Subcutaneous adipose tissue (tissue), 4 donors: Measurements from ENCODE around the gene HYAL2. TPM values are rescaled to one million over a fixed set of nuclear protein-coding genes. Genes with fewer than 3 reads are reported as not detected.

Source experiments
- total RNA-seq, 4 donors: library from RNA; depleted of rRNA; stranded (reverse); fragments of >200 nt; gene quantifications; one replicate each; pipeline ENCODE4 v1.1.0, GENCODE V29; 2016
- TF ChIP-seq, protein P1 (sequence below): fragments of 450-650 bp; IDR thresholded peaks from one replicate; pipeline ENCODE4 v1.5.1; 2016; ENCODE audit warnings: low read depth, mild to moderate bottlenecking, control low read depth, antibody characterized with exemption, moderate library complexity

The HYAL2 gene
- total RNA-seq, 4 donors from 2014 or later: 54.4 to 207 (median 117) TPM

DNA sequence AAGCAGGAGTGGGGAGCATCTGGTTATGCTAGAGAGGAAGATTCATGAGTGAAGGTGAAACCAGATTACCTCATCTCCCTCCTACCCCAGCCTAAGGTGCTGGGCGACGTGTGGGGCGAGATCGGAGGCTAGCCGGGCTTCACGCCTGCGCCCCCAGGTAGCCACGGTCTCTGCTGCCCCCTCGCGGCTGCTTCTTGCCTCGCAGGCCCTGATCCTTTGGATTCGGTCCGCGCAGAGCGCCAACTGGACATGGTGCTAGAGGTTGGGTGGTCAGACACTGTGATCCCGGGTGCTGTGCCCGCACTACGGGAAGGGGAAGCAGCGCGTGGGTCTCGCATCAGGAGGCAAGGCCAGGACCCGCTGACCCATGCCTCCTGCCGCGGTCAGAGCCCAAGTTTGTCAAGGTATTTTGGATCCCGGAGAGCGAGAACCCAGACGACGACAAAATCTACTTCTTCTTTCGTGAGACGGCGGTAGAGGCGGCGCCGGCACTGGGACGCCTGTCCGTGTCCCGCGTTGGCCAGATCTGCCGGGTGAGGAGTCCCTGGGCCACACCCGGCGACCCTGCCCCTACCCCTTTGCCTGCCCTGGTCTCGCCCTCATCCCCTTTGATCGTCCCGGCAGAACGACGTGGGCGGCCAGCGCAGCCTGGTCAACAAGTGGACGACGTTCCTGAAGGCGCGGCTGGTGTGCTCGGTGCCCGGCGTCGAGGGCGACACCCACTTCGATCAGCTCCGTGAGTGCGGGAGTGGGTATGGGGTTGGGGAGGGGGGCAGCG is 49.4 kb downstream of the HYAL2 start:
- TF ChIP-seq, protein P1, sequence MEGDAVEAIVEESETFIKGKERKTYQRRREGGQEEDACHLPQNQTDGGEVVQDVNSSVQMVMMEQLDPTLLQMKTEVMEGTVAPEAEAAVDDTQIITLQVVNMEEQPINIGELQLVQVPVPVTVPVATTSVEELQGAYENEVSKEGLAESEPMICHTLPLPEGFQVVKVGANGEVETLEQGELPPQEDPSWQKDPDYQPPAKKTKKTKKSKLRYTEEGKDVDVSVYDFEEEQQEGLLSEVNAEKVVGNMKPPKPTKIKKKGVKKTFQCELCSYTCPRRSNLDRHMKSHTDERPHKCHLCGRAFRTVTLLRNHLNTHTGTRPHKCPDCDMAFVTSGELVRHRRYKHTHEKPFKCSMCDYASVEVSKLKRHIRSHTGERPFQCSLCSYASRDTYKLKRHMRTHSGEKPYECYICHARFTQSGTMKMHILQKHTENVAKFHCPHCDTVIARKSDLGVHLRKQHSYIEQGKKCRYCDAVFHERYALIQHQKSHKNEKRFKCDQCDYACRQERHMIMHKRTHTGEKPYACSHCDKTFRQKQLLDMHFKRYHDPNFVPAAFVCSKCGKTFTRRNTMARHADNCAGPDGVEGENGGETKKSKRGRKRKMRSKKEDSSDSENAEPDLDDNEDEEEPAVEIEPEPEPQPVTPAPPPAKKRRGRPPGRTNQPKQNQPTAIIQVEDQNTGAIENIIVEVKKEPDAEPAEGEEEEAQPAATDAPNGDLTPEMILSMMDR: no peak

DNA sequence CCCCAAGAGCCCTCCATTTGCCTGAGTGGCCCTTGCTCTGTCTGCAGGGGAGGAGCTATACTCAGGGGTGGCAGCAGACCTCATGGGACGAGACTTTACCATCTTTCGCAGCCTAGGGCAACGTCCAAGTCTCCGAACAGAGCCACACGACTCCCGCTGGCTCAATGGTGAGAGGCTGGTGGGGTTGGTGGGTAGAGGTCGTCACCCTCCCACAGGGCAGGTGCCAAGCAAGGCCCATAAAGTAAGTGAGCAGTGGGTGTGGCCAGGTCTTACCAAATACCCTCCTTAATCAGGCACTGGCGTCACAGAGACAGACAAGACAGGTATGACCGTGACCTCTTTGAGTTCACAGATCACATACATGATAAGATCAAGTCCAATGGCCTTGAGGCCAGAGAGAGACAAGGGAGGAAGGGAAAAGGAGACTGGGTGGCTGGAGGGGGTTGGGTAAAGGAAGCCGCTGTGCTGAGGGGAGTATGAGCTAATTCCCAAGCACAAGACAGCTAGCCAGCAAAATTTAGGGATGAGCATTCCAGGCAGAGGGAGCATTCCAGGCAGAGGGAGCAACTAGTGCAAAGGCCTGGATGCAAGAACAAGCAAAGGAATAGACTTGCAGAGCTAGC is 51.1 kb downstream of the HYAL2 start:
- TF ChIP-seq, protein P1: no peak

DNA sequence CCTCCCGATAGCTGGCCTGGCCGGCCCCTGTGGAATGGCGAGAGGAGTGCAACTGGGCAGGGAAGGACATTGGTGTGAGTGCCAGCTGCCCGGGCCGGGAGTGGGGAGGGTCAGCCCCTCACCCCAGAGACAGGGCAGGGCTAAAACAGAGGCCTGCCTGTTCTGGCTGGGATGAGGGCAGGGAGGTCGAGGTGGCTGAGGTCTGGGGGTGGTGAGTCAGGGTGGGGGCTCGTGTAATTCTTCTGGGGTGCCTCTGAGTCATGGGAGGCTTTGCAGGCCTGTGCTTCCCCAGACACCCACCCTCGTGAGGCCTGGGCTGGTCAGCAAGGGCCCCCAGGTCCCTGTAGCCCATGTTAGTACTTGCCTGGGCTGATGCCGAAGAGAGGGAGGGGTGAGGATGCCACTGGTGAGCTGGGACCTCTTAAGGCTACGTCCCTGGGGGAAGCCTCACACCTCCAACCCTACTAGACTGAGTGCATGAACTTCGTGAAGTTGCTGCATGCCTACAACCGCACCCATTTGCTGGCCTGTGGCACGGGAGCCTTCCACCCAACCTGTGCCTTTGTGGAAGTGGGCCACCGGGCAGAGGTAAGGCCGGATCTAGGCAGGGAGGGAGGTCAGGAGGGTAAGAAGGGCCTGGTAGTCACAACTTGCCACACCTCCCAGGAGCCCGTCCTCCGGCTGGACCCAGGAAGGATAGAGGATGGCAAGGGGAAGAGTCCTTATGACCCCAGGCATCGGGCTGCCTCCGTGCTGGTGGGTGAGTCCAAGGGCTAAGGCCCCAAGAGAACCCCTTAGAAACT is 51.9 kb downstream of the HYAL2 start:
- TF ChIP-seq, protein P1: no peak

DNA sequence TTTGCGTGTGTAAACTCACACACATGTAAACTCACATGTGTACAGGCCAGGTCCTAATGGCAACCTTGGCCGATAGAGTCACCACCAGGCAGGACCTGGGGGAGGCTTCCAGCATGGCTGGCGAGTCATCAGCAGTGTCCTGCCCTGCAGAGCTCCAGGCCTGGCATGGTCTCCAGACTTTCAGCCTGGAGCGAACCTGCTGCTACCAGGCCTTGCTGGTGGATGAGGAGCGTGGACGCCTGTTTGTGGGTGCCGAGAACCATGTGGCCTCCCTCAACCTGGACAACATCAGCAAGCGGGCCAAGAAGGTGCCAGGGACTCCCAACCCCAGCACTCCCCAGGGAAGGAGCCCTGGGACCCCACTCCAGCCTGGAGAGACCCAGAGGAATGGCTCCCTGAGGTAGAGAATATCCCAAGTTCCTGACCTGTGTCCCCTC is 52.5 kb downstream of the HYAL2 start:
- TF ChIP-seq, protein P1: no peak

DNA sequence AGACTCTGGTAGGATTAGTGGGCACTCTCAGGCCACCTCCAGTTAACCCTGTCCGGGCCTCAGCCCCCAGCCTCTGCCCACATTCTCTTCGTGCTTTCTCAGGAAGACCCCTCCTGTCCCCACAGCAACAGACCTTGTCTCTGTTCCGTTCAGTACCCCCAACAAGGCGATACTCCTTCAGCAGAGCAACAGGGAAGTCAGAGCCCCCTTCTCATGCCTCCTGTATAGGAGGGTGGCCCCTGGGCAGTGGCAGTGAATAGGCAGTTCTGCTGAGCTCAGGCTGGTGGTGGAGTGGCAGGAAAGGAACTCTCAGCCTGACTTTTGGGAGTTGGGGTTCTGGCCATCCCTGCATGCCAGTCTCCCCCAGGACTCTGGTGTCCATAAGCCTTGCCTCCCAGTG is 53.1 kb downstream of the HYAL2 start:
- TF ChIP-seq, protein P1: no peak

DNA sequence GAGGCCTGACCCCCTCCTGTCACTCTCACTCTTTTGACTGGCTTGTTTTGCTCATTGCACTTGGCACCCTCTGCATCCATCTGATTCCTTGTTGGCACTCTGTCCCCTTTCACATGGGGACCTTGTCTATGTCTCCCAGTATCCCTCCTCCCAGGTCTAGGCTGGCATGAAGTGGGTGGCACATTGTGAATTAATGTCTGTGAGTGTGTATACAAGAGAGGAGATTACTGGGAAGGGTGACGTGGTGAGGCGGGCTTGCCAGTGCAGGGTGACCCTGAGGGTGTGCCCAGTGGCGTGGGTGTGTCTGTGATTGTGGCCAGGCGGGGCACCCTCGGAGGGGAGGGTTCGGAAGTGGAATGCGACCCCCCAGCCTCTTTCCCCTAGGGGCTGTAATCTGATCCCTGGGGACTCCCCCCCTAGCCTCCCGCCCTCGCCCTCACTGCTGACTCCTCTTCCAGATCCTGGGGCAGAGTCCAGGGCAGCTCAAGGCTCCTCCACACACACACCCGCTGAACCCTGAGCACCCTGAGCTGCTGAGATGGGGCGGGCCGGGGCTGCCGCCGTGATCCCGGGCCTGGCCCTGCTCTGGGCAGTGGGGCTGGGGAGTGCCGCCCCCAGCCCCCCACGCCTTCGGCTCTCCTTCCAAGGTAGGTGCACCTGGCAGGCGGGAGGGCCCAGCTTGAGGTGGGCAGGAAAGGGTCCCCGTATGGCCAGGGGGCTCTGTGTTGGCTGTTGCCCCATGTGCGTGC is 53.7 kb downstream of the HYAL2 start, which contains the start of gene SEMA3B:
Gene SEMA3B (plus strand): TSS at position 445 of the 749 bp plus-strand sequence. CDS start 94 bp downstream, at position 539.
- TF ChIP-seq, protein P1: no peak
